Ovary (tissue), 9 donors: ENCODE results near the gene PURB. TPM values are rescaled to one million over a fixed set of nuclear protein-coding genes. Genes with fewer than 3 reads are reported as not detected.

ENCODE experiments used
- DNase-seq, 5 donors: peaks; one replicate each; pipeline ENCODE4 v3.0.0-alpha.2; 2019 to 2020
- H3K27ac ChIP-seq, 2 donors: fragments of 200-600 bp; one replicate each; pipeline versions ENCODE4 v1.5.1 to v1.8.0; 2019 to 2022
- H3K27me3 ChIP-seq: fragments of 200-600 bp; one replicate; pipeline ENCODE4 v1.8.0; 2022
- H3K36me3 ChIP-seq: fragments of 200-600 bp; sonication (generic); one replicate; pipeline ENCODE4 v1.5.1; 2019
- H3K4me1 ChIP-seq: one replicate; pipeline ENCODE4 v1.8.1; 2013; ENCODE audit warnings: mild to moderate bottlenecking, moderate library complexity; ENCODE audit not compliant: insufficient read depth
- H3K4me3 ChIP-seq: fragments of 200-600 bp; sonication (generic); one replicate; pipeline ENCODE4 v1.5.1; 2017
- H3K9me3 ChIP-seq, 2 donors: fragments of 200-600 bp in 1 of 2; sonication (generic) in 1 of 2; one replicate each; pipeline versions ENCODE4 v1.5.1 to v1.8.1; 2013 to 2019; ENCODE audit warnings: mild to moderate bottlenecking in 1 of 2, moderate library complexity in 1 of 2
- CTCF ChIP-seq, 3 donors: fragments of 450-650 bp in 2 of 3; fragments of 200-600 bp in 1 of 3; IDR thresholded peaks; one replicate each; pipeline versions ENCODE4 v1.5.1 to v1.8.0; 2016 to 2022; ENCODE audit warnings: antibody characterized with exemption in 3 of 3, mild to moderate bottlenecking in 1 of 3
- EP300 ChIP-seq: sonication (generic); formaldehyde crosslinking; IDR thresholded peaks from one replicate; pipeline ENCODE4 v1.6.1; 2017; ENCODE audit warnings: antibody characterized with exemption
- POLR2A ChIP-seq: fragments of 450-650 bp; IDR thresholded peaks from one replicate; pipeline ENCODE4 v1.6.1; 2017; ENCODE audit warnings: antibody characterized with exemption, mild to moderate bottlenecking, moderate library complexity
- WGBS, 3 donors: extraction: QIAGEN DNeasy Blood & Tissue Kit in 1 of 3; methylation state at CpG; one replicate each; pipeline versions ENCODE4 v1.1.5 to v1.1.7; 2013 to 2017; 5-methylcytosine and 5-hydroxymethylcytosine counted together
- intact Hi-C, 4 donors: fragments of 100-400 bp; cut with DNase I; formaldehyde crosslinking; loops; one replicate each; pipeline versions ENCODE4 v1.11.0 to v1.15.1; 2022 to 2023
- polyA plus RNA-seq, 2 donors: library from polyadenylated mRNA; stranded (reverse); fragments of 200-250 nt in 1 of 2; fragments of 350-450 nt in 1 of 2; fragmentation: Illumina TruSeq in 1 of 2; extraction: RNeasy Lipid Tissue Mini Kit (QIAGEN cat#74804) in 1 of 2; gene quantifications; one replicate each; pipeline ENCODE4 v1.2.3, GENCODE V29; 2013 to 2014
- total RNA-seq, 7 donors: library from RNA; depleted of rRNA in 2 of 7; stranded (reverse); fragments of >200 nt in 2 of 7; fragmentation: NEBNext Ultra II Directional in 3 of 7; extraction: Animal tissue kit (Norgen Biotek cat#: 25700) in 3 of 7; gene quantifications; one replicate each; pipeline versions ENCODE4 v1.1.0 to v1.2.4, GENCODE V29; 2016 to 2023
- donor health status: DM: no; HTN: no; CAD: no; lungs with moderate emphysema.
- donor health status: DM: no; HTN: no; CAD: no.
- donor health status: Bipolar disorder and iron deficiency.
- donor health status: DM: yes; HTN: yes; CAD: no.
- donor health status: DM: no; HTN: no; CAD: no.
- donor health status: DM: yes; HTN: yes; CAD: no.

PURB gene
- total and polyA plus RNA-seq, 9 donors, result 9.6 to 27.3 (median 23.8) TPM

DNA sequence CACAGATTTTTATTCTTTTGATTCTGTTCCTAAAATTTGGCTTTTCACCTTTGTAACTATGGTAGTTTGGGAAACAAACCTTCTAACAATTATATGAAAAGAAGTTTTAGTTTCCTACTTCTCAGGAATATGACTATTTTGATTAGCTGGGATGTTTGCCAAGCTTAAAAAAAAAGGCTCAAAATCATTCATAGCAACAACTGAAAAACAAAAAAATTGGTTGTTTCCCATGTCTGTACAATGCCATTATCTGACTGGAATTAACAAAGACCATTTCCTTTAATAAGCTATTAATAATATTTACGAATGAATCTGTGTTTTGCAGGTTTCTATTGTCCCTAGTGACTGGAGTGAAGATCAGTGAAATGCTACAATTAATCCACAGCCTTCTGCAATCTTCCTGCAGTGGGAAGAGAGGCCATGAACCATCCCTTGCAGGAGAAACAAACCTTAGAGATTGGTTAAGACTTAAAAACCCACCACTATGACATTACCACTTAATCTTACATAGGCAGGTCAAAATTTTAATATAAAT is 4.2 kb downstream of the PURB start:
- intact Hi-C loops, result loop anchor here in 1 of 4 donors (10.0 kb wide), 2 partner anchors 104 to 234 kb away; partner anchors contain the start of gene TBRG4
- peaks cover 14% of the 10 kb centered on the region for H3K4me1 ChIP-seq
- no peaks in the 10 kb centered on the region for H3K9me3 ChIP-seq
- no peak for DNase-seq
- no peaks in the 10 kb centered on the region for H3K36me3 ChIP-seq
- H3K27ac ChIP-seq, result no peak overlapping the region
- TF ChIP-seq EP300, result no peak
- TF ChIP-seq CTCF (IDR thresholded peaks at IDR 0.05), result no peak
- TF ChIP-seq POLR2A, result no peak
- H3K27me3 ChIP-seq, result no peaks in the 10 kb centered on the region
- H3K4me3 ChIP-seq, result peak overlapping the region; percentile 21
- 56 to 67% (median 57%) methylated on average over 1 of the region's 1 CpG for WGBS, 3 donors

GRCh38 chr7:44880317-44881018 is 4.9 kb downstream of the PURB start:
- TF ChIP-seq POLR2A, result no peak
- TF ChIP-seq EP300, result no peak
- TF ChIP-seq CTCF (IDR thresholded peaks at IDR 0.05), result no peak
- no peaks in the 10 kb centered on the region for H3K36me3 ChIP-seq
- peaks cover 11% of the 10 kb centered on the region for H3K4me1 ChIP-seq
- no peaks in the 10 kb centered on the region for H3K27me3 ChIP-seq
- WGBS, 3 donors, result 60 to 68% (median 68%) methylated on average over 4 of the region's 4 CpGs
- intact Hi-C loops, result loop anchor here in 1 of 4 donors (10.0 kb wide), 2 partner anchors 104 to 234 kb away; partner anchors contain the start of gene TBRG4
- H3K4me3 ChIP-seq, result peak overlapping the region; percentile 21
- H3K27ac ChIP-seq, result no peak overlapping the region
- no peaks in the 10 kb centered on the region for H3K9me3 ChIP-seq
- no peak for DNase-seq

GRCh38 chr7:44876393-44876792 is 8.9 kb downstream of the PURB start:
- Histone ChIP-seq H3K27me3 (no peaks in the 10 kb centered on the region), H3K36me3 (no peaks in the 10 kb centered on the region), H3K9me3 (no peaks in the 10 kb centered on the region), H3K4me1 (no peaks in the 10 kb centered on the region), H3K27ac (no peak overlapping the region), H3K4me3 (no peak overlapping the region)
- DNase-seq, result no peak
- TF ChIP-seq POLR2A (no peak), EP300 (no peak), CTCF (IDR thresholded peaks at IDR 0.05) (no peak)
- 84 to 89% (median 87%) methylated on average over 4 of the region's 4 CpGs for WGBS, 3 donors
- intact Hi-C loops, result no loop called here

DNA sequence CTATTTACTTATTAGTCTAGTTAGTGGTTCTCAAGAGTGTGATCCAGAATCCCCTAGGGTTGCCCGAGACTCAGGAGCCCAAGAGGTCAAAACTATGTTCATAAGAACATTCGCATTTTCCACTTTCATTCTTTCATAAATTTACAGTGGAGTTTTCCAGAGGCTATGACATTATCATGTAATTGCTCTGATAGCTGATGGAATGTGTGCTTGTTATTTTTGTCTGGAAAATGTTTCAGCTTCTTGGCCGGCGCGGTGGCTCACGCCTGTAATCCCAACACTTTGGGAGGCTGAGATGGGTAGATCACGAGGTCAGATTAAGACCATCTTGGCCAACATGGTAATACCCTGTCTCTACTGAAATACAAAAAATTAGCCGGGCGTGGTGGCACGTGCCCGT is 10.1 kb downstream of the PURB start:
- intact Hi-C loops, result no loop called here
- no peak overlapping the region for H3K4me3 ChIP-seq
- H3K4me1 ChIP-seq, result no peaks in the 10 kb centered on the region
- no peaks in the 10 kb centered on the region for H3K36me3 ChIP-seq
- H3K9me3 ChIP-seq, result no peaks in the 10 kb centered on the region
- no peak for TF ChIP-seq EP300
- no peak for TF ChIP-seq POLR2A
- TF ChIP-seq CTCF (IDR thresholded peaks at IDR 0.05), result no peak
- H3K27ac ChIP-seq, result no peak overlapping the region
- WGBS, 3 donors, result 59 to 82% (median 69%) methylated on average over 11 of the region's 11 CpGs
- DNase-seq, result no peak
- H3K27me3 ChIP-seq, result no peaks in the 10 kb centered on the region
